Mucosa of descending colon (tissue), 3 donors: ENCODE results near the gene EFHD2. TPM values are rescaled to one million over a fixed set of nuclear protein-coding genes. Genes with fewer than 3 reads are reported as not detected.

Experiments used
- ATAC-seq: fragments of 200-7000 bp; cut with Tn5 transposase; one replicate; pipeline ENCODE4 v1.9.1; 2020; ENCODE audit warnings: mild to moderate bottlenecking, moderate library complexity
- DNase-seq, 3 donors: peaks; one replicate each; pipeline ENCODE4 v3.0.0-alpha.2; 2020
- H3K36me3 ChIP-seq: fragments of 200-600 bp; one replicate; pipeline ENCODE4 v1.8.0; 2021; ENCODE audit warnings: low read depth, mild to moderate bottlenecking
- H3K4me1 ChIP-seq: fragments of 200-600 bp; one replicate; pipeline ENCODE4 v1.8.0; 2021; ENCODE audit warnings: low read depth, mild to moderate bottlenecking
- H3K4me3 ChIP-seq: fragments of 200-600 bp; one replicate; pipeline ENCODE4 v1.8.0; 2021; ENCODE audit warnings: mild to moderate bottlenecking
- H3K9me3 ChIP-seq: fragments of 200-600 bp; one replicate; pipeline ENCODE4 v1.8.0; 2021; ENCODE audit warnings: mild to moderate bottlenecking
- intact Hi-C, 2 donors: fragments of 100-400 bp; cut with DNase I in 1 of 2; cut with micrococcal nuclease in 1 of 2; formaldehyde crosslinking; loops; one replicate each; pipeline versions ENCODE4 v1.11.0 to v1.11.1; 2022; cut with DNase I, micrococcal nuclease
- total RNA-seq, 3 donors: library from RNA; stranded (reverse); fragmentation: NEBNext Ultra II Directional in 2 of 3; extraction: Animal tissue kit (Norgen Biotek cat#: 25700) in 2 of 3; gene quantifications; one replicate each; pipeline versions ENCODE4 v1.2.1 to v1.2.4, GENCODE V29; 2021 to 2023
- TF ChIP-seq, protein P1 (sequence below): fragments of 200-600 bp; IDR thresholded peaks from one replicate; pipeline ENCODE4 v1.8.0; 2022; ENCODE audit warnings: antibody characterized with exemption, mild to moderate bottlenecking
- donor health status: DM: no; HTN: no; CAD: no; lungs with moderate emphysema.
- donor health status: DM: no; HTN: no; CAD: no.
- donor health status: DM: no; HTN: yes; CAD: no.

The EFHD2 gene
- total RNA-seq, 3 donors from 2014 or later = 89.5 to 197 (median 154) TPM

- DNase-seq (no peak), ATAC-seq (no peak)
- Histone ChIP-seq H3K4me3 (no peak overlapping the region), H3K36me3 (no peaks in the 10 kb centered on the region), H3K4me1 (no peaks in the 10 kb centered on the region), H3K9me3 (no peaks in the 10 kb centered on the region)
- intact Hi-C loops = no loop called here
- TF ChIP-seq, protein P1, sequence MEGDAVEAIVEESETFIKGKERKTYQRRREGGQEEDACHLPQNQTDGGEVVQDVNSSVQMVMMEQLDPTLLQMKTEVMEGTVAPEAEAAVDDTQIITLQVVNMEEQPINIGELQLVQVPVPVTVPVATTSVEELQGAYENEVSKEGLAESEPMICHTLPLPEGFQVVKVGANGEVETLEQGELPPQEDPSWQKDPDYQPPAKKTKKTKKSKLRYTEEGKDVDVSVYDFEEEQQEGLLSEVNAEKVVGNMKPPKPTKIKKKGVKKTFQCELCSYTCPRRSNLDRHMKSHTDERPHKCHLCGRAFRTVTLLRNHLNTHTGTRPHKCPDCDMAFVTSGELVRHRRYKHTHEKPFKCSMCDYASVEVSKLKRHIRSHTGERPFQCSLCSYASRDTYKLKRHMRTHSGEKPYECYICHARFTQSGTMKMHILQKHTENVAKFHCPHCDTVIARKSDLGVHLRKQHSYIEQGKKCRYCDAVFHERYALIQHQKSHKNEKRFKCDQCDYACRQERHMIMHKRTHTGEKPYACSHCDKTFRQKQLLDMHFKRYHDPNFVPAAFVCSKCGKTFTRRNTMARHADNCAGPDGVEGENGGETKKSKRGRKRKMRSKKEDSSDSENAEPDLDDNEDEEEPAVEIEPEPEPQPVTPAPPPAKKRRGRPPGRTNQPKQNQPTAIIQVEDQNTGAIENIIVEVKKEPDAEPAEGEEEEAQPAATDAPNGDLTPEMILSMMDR = no peak
Observed at GRCh38 chr1:15441247-15441646, 31.6 kb downstream of the EFHD2 start.

GRCh38 chr1:15442119-15442518, 32.4 kb downstream of the EFHD2 start:
- Histone ChIP-seq H3K9me3 (no peaks in the 10 kb centered on the region), H3K4me1 (no peaks in the 10 kb centered on the region), H3K4me3 (no peak overlapping the region), H3K36me3 (no peaks in the 10 kb centered on the region)
- TF ChIP-seq, protein P1 = no peak
- DNase-seq (no peak), ATAC-seq (no peak)
- intact Hi-C loops = no loop called here

- ATAC-seq (no peak), DNase-seq (no peak)
- Histone ChIP-seq H3K4me3 (no peak overlapping the region), H3K9me3 (no peaks in the 10 kb centered on the region), H3K4me1 (no peaks in the 10 kb centered on the region), H3K36me3 (no peaks in the 10 kb centered on the region)
- intact Hi-C loops = no loop called here
- TF ChIP-seq, protein P1 = no peak
Observed at GRCh38 chr1:15442759-15443158, 33.1 kb downstream of the EFHD2 start.

GRCh38 chr1:15443281-15443680, 33.6 kb downstream of the EFHD2 start:
- Histone ChIP-seq H3K9me3 (no peaks in the 10 kb centered on the region), H3K4me3 (no peak overlapping the region), H3K4me1 (no peaks in the 10 kb centered on the region), H3K36me3 (no peaks in the 10 kb centered on the region)
- TF ChIP-seq, protein P1 = no peak
- intact Hi-C loops = no loop called here
- ATAC-seq (no peak), DNase-seq (no peak)

DNA sequence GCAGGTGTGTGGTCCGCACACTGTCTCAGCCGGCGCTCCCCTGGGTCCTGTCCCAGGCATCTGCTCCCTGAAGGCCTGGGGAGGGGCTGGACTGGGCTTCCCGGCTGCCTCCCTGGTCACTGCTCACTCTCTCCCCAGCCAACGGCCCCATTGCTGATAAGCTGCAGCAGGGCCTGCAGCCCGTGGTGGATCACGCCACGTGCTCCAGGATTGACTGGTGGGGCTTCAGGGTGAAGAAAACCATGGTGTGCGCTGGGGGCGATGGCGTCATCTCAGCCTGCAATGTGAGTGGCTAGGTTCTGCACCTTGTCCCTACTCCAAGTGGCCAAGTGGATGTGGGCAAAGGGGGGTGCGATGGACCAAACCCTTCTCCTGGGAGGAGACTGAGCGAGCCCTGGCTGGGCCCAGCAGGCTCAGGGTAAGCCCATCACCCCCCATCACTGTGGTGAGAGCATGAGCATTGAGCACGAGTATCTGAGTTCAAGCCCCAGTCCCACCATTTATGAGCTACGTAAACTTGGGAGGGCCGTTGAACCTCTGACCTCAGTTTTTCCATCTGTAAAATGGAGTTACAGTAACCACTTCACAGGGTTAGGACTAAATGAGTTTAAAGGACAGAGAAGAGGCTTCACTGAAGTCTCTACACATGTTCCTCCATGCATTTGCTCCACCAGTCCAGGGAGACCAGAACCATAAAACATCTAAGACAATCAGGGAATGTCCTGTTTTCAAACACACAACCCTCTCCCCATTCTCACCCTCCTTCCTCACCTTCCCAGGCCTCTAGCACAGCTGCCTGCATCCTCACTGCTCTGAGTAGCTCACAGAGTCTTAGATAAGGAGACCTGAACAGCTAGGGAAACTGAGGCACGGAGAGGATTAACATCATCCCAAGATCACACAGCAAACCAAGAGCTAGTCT, 35.0 kb downstream of the EFHD2 start:
- no peaks in the 10 kb centered on the region for H3K9me3 ChIP-seq
- DNase-seq = no peak
- TF ChIP-seq, protein P1 = no peak
- intact Hi-C loops = no loop called here
- no peaks in the 10 kb centered on the region for H3K4me1 ChIP-seq
- no peaks in the 10 kb centered on the region for H3K36me3 ChIP-seq
- ATAC-seq = no peak
- H3K4me3 ChIP-seq = no peak overlapping the region
